Left lobe of liver (tissue), 2 donors: ENCODE results near the gene CYP2R1. TPM values are rescaled to one million over a fixed set of nuclear protein-coding genes. Genes with fewer than 3 reads are reported as not detected.

ENCODE experiments used
- ATAC-seq: fragments of 200-7000 bp; cut with Tn5 transposase; one replicate; pipeline ENCODE4 v1.9.1; 2020; ENCODE audit warnings: mild to moderate bottlenecking, moderate library complexity
- DNase-seq: peaks from one replicate; pipeline ENCODE4 v3.0.0-alpha.2; 2020; ENCODE audit warnings: low spot score
- total RNA-seq: library from RNA; stranded (reverse); gene quantifications from one replicate; pipeline ENCODE4 v1.2.1, GENCODE V29; 2021
- donor health status: DM: no; HTN: no; CAD: no; lungs with moderate emphysema.
- donor health status: DM: no; HTN: yes; CAD: no.

CYP2R1 gene
- total RNA-seq, 1 donor from 2014 or later, result 6.6 TPM

- DNase-seq, result no peak
Observed at GRCh38 chr11:14835496-14836492, 56.2 kb downstream of the CYP2R1 start.

More at GRCh38 chr11:14835496-14836492, 56.2 kb downstream of the CYP2R1 start:
- no peak for ATAC-seq

Other genes starting within 250 kb of the CYP2R1 start
- 41.1 TPM for gene PDE3B, start 248.4 kb downstream of the CYP2R1 start, total RNA-seq
- gene CALCA, start 80.1 kb upstream of the CYP2R1 start, total RNA-seq, result 0.73 TPM
- 0.18 TPM for gene CALCB, start 181.4 kb upstream of the CYP2R1 start, total RNA-seq
- 0.20 TPM for gene INSC, start 222.7 kb upstream of the CYP2R1 start, total RNA-seq